HepG2 (cell line): Measurements from ENCODE around the gene RSL1D1. TPM values are rescaled to one million over a fixed set of nuclear protein-coding genes. Genes with fewer than 3 reads are reported as not detected.

Experiments
- BRD4 ChIP-seq: sonication (generic); formaldehyde crosslinking; IDR thresholded peaks from 2 replicates; pipeline ENCODE4 v1.4.0; 2020; ENCODE audit warnings: missing genetic modification reagents
- CCAR2 ChIP-seq: fragments of 200-400 bp; formaldehyde crosslinking; optimal IDR thresholded peaks from 2 replicates; pipeline ENCODE3; 2018; ENCODE audit warnings: low read depth, mild to moderate bottlenecking, low read length, moderate library complexity
- CEBPB ChIP-seq: IDR thresholded peaks from 2 replicates; pipeline ENCODE4 v1.6.1; 2011; ENCODE audit warnings: low read depth, low read length, improper control_type of control experiment, borderline replicate concordance
- CEBPG ChIP-seq: IDR thresholded peaks from 2 replicates; pipeline ENCODE4 v1.6.1; 2016
- DBP ChIP-seq: sonication (generic); formaldehyde crosslinking; IDR thresholded peaks from 2 replicates; pipeline ENCODE4 v1.4.0; 2020; ENCODE audit warnings: missing genetic modification reagents; ENCODE audit errors: not compliant biosample characterization
- DNMT3B ChIP-seq: conservative IDR thresholded peaks from 2 replicates; pipeline ENCODE4 v1.6.1; 2016; ENCODE audit warnings: missing biosample characterization, control low read depth
- GMEB1 ChIP-seq: sonication (generic); formaldehyde crosslinking; IDR thresholded peaks from 2 replicates; pipeline ENCODE4 v1.5.1; 2020; ENCODE audit warnings: missing genetic modification reagents, mild to moderate bottlenecking, borderline replicate concordance
- ISX ChIP-seq: sonication (generic); formaldehyde crosslinking; conservative IDR thresholded peaks from 2 replicates; pipeline ENCODE4 v1.5.0; 2020; ENCODE audit warnings: missing genetic modification reagents
- MAFK ChIP-seq, 2 experiments: IDR thresholded peaks in 1 of 2; conservative IDR thresholded peaks in 1 of 2; 2 replicates each; pipeline ENCODE4 v1.6.1; 2011; ENCODE audit warnings: improper control_type of control experiment in 2 of 2, low read length in 2 of 2
- MED1 ChIP-seq: sonication (generic); formaldehyde crosslinking; IDR thresholded peaks from 2 replicates; pipeline ENCODE4 v1.4.0; 2020; ENCODE audit warnings: missing genetic modification reagents
- MED13 ChIP-seq: sonication (generic); formaldehyde crosslinking; IDR thresholded peaks from 2 replicates; pipeline ENCODE4 v1.5.0; 2020; ENCODE audit warnings: missing genetic modification reagents
- SP2 ChIP-seq: sonication (generic); formaldehyde crosslinking; IDR thresholded peaks from 2 replicates; pipeline ENCODE4 v1.5.1; 2020; ENCODE audit warnings: mild to moderate bottlenecking, missing genetic modification reagents
- SP4 ChIP-seq: sonication (generic); formaldehyde crosslinking; IDR thresholded peaks from 2 replicates; pipeline ENCODE4 v1.8.1; 2023; ENCODE audit warnings: mild to moderate bottlenecking, missing genetic modification reagents
- TCF12 ChIP-seq, 2 experiments: fragments of 450-650 bp in 1 of 2; sonication (generic) in 1 of 2; formaldehyde crosslinking in 1 of 2; IDR thresholded peaks; 2 replicates each; pipeline versions ENCODE4 v1.6.1 to v1.8.0; 2017 to 2022; ENCODE audit warnings: antibody characterized with exemption in 1 of 2, mild to moderate bottlenecking in 1 of 2, missing genetic modification reagents in 1 of 2, moderate library complexity in 1 of 2
- TRAFD1 ChIP-seq: sonication (generic); formaldehyde crosslinking; IDR thresholded peaks from 2 replicates; pipeline ENCODE4 v1.5.1; 2020; ENCODE audit warnings: missing genetic modification reagents, mild to moderate bottlenecking, borderline replicate concordance
- TRIM22 ChIP-seq: fragments of 450-650 bp; IDR thresholded peaks from 2 replicates; pipeline ENCODE4 v1.6.1; 2017
- ZNF251 ChIP-seq: sonication (generic); formaldehyde crosslinking; IDR thresholded peaks from 2 replicates; pipeline ENCODE4 v1.9.0; 2021; ENCODE audit warnings: mild to moderate bottlenecking, missing genetic modification reagents
- ZNF282 ChIP-seq: fragments of 450-650 bp; IDR thresholded peaks from 2 replicates; pipeline ENCODE4 v1.6.1; 2018; ENCODE audit not compliant: partially characterized antibody
- ZNF496 ChIP-seq: sonication (generic); formaldehyde crosslinking; IDR thresholded peaks from 2 replicates; pipeline ENCODE4 v1.8.1; 2023; ENCODE audit warnings: mild to moderate bottlenecking, moderate library complexity, missing genetic modification reagents; ENCODE audit not compliant: insufficient replicate concordance
- ZNF546 ChIP-seq: sonication (generic); formaldehyde crosslinking; conservative IDR thresholded peaks from 2 replicates; pipeline ENCODE4 v1.8.1; 2023; ENCODE audit warnings: mild to moderate bottlenecking, missing genetic modification reagents
- ZNF547 ChIP-seq: sonication (generic); formaldehyde crosslinking; IDR thresholded peaks from 2 replicates; pipeline ENCODE4 v1.5.1; 2020; ENCODE audit warnings: mild to moderate bottlenecking, missing genetic modification reagents
- ZNF781 ChIP-seq: sonication (generic); formaldehyde crosslinking; IDR thresholded peaks from 2 replicates; pipeline ENCODE4 v1.5.1; 2020; ENCODE audit warnings: borderline replicate concordance, mild to moderate bottlenecking, missing genetic modification reagents; ENCODE audit errors: not compliant biosample characterization
- ZNF878 ChIP-seq: sonication (generic); formaldehyde crosslinking; IDR thresholded peaks from 2 replicates; pipeline ENCODE4 v1.8.1; 2023; ENCODE audit warnings: mild to moderate bottlenecking, missing genetic modification reagents, moderate library complexity
- polyA plus RNA-seq, 8 experiments: library from polyadenylated mRNA; depleted of rRNA in 3 of 8; stranded (reverse) in 7 of 8; unstranded in 1 of 8; fragments of >200 nt; fragmentation: Illumina TruSeq in 4 of 8; extraction: Trizol in 4 of 8; gene quantifications; 2 replicates each; pipeline versions ENCODE4 v1.2.1 to v1.2.3, GENCODE V29; 2011 to 2016; ENCODE audit warnings: low read depth in 4 of 8, missing spikeins in 1 of 8, mixed read lengths in 1 of 8; ENCODE audit not compliant: insufficient read depth in 1 of 8
- total RNA-seq, 5 experiments: library from RNA; depleted of rRNA; stranded (reverse); fragments of >200 nt; fragmentation: Illumina TruSeq; extraction: Trizol; gene quantifications; 2 replicates each; pipeline ENCODE4 v1.2.3, GENCODE V29; 2016; ENCODE audit warnings: low read depth in 1 of 5

RSL1D1 gene
- total and polyA plus RNA-seq, 2 of the 13 experiments (the other 11 are each of a cell fraction or from before 2014, with no cell fraction given): 187 to 343 TPM

- TF ChIP-seq GMEB1 (CRISPR knock-in tag) (no peak), TRAFD1 (CRISPR knock-in tag) (no peak), CEBPB (peak; percentile 54; the same call in 1 of the 2 replicates), DNMT3B (no peak), BRD4 (CRISPR knock-in tag) (no peak), MAFK (conservative IDR thresholded peaks at IDR 0.05 in 1 of 2, IDR thresholded peaks at IDR 0.05 in 1 of 2; ENCODE audit: low read length in 2 of 2) (no peak), ZNF781 (no peak), SP4 (CRISPR knock-in tag) (no peak), SP2 (peak; percentile 8; the same call in 1 of the 2 replicates), ZNF546 (CRISPR knock-in tag) (no peak), ZNF251 (no peak), MED1 (CRISPR knock-in tag) (no peak), ZNF878 (CRISPR knock-in tag) (no peak), CEBPG (peak; percentile 25; the same call in 1 of the 2 replicates), ISX (CRISPR knock-in tag) (no peak), CCAR2 (no peak), MED13 (no peak), TCF12 (IDR thresholded peaks at IDR 0.05) (no peak), TCF12 (CRISPR knock-in tag; IDR thresholded peaks at IDR 0.05) (no peak), DBP (no peak), ZNF547 (no peak), TRIM22 (no peak), ZNF496 (CRISPR knock-in tag) (no peak), ZNF282 (no peak)
Measured at GRCh38 chr16:11794996-11795886, 56.1 kb downstream of the RSL1D1 start (continued).
